ENCODE results near the gene GSTA1.
"Not testable (repeated sequence)": the region's sequence is repeated elsewhere in the genome, so short reads cannot be mapped to it uniquely, and the experiment has no call there.

The GSTA1 gene

DNA sequence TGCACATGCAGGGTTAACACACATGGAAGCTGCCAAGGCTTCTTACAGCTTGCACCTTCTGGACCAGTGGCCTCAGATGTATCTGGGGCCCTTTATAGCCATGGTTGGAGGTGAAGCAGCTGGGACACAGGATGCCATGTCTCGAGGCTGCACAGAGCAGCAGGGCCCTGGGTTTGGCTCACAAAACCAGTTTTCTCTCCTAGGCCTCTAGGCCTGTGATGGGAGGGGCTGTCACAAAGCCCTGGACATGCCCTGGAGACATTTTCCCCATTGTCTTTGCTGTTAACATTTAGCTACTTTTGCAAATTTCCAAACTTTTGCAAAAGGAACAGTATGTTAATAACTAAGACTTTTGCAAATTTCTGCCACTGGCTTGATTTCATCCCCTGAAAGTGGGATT, 18.2 kb upstream of the GSTA1 start:
- no peaks in the 10 kb centered on the region for H3K4me1 Mint-ChIP-seq (ENCODE audit: low read depth)
- no peak overlapping the region for H3K27ac Mint-ChIP-seq
- H3K4me3 Mint-ChIP-seq = no peak overlapping the region
- peaks cover 5% of the 10 kb centered on the region for H3K9me3 Mint-ChIP-seq (ENCODE audit: low read depth)
- no peaks in the 10 kb centered on the region for H3K36me3 Mint-ChIP-seq
- H3K27me3 Mint-ChIP-seq = peaks cover 2% of the 10 kb centered on the region

DNA sequence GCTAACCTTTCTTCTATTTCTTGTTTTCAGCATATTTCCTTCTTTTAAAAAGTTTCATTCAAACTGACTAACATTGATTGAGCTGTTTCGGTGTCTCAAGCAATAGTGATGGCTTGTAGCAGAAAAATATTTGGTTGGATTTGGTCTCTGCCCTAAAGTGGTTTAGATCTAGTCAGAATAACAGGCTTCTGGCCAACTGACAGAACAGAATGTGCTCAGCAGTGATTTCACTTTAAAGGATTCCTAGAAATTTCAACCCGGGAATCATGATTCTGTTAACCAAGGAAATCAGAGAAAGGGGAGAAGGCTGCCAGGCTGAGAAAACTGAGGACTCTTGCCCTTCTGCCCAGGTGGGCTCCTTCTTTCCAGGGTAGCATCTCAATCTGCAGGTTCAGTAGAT, 16.6 kb upstream of the GSTA1 start:
- Mint-ChIP-seq H3K27me3 (peaks cover 2% of the 10 kb centered on the region), H3K9me3 (ENCODE audit: low read depth) (peaks cover 5% of the 10 kb centered on the region), H3K4me3 (no peak overlapping the region), H3K27ac (no peak overlapping the region), H3K36me3 (no peaks in the 10 kb centered on the region), H3K4me1 (ENCODE audit: low read depth) (no peaks in the 10 kb centered on the region)

DNA sequence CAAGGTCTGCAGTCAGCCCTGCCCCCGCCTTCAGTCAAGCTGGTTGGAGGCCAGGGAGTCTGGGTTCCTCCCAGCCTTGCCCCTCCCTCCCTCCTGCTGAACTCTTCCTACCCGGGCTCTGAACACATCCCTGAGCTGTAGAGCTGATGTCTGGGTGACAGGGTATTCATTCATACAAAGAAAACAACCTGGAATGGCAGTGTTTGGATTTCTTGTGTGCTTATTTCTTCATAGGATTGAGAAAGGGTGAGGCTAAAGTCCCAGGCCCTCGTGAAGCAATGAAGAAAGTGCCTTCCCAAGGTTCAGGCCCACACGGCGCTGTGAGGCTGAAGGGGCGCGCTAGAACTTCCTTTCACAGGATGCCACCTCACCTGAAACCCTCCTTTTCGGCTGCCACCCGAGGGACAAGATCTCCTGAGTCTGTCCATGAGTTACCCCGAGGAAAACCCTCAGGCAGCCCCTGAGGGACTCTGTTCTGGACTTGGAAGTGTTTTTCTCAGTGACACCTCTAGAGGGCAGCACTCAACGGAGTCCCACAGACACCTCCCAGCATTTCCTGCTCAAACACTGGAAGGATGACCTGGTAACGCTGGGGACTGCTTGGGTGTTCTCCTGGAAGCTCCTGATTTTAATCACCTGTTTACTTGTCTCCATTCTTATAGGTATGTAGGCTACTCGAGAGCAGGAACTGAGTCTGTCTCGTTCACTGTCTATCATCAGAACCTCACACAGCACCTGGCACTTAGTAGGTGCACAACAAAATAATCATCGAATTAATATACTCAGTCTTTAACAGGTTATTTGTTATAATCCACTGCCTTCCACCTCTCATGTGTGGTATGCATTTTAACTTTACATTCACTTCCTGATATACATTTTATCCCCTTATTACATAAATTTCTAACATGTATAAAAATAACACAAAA, 11.8 kb upstream of the GSTA1 start:
- no peaks in the 10 kb centered on the region for H3K9me3 Mint-ChIP-seq (ENCODE audit: low read depth)
- H3K27me3 Mint-ChIP-seq = peaks cover 4% of the 10 kb centered on the region
- no peak overlapping the region for H3K27ac Mint-ChIP-seq
- H3K36me3 Mint-ChIP-seq = no peaks in the 10 kb centered on the region
- H3K4me1 Mint-ChIP-seq (ENCODE audit: low read depth) = no peaks in the 10 kb centered on the region
- no peak overlapping the region for H3K4me3 Mint-ChIP-seq

DNA sequence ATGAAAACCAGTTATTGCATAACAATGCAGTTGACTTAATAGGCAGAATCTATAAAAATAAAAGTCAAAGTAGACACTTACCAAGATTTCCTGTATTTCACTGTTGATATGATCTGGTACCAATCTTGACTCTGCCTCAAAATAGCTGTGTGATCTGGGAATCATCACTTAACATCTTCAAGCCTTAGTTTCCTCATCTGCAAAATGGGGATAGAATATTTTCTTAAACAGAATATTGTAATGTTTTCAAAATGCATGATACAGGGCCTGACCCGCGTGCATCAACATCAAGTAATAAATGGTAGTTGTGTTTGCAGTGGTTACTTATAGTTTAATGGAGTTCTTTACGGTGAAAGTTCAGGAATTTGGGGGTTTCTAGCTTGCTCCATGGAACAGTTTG, 10.9 kb upstream of the GSTA1 start:
- not testable (repeated sequence) for H3K9me3 Mint-ChIP-seq (ENCODE audit: low read depth); H3K27ac Mint-ChIP-seq; H3K36me3 Mint-ChIP-seq; H3K4me1 Mint-ChIP-seq (ENCODE audit: low read depth); H3K4me3 Mint-ChIP-seq; H3K27me3 Mint-ChIP-seq

DNA sequence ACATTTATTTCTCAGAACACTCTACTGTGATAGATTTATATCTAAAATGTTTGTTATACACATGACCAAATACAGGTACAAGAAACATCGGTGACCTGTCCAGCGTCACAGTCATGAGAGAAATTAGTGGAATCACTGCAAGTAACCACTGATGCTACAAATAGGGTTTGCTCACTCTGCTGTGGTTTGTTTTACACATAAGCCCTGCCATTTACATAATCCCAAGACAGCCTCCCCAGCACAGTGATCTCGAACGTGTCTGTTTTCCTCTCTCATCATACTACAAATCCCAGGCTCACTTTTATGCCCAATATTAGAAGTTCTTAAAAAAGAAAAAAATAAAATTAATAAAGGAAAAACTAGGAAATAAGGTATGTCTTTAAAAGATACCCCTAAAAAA, 6.2 kb upstream of the GSTA1 start:
- not testable (repeated sequence) for H3K9me3 Mint-ChIP-seq (ENCODE audit: low read depth); H3K4me1 Mint-ChIP-seq (ENCODE audit: low read depth); H3K27me3 Mint-ChIP-seq; H3K4me3 Mint-ChIP-seq; H3K36me3 Mint-ChIP-seq; H3K27ac Mint-ChIP-seq

DNA sequence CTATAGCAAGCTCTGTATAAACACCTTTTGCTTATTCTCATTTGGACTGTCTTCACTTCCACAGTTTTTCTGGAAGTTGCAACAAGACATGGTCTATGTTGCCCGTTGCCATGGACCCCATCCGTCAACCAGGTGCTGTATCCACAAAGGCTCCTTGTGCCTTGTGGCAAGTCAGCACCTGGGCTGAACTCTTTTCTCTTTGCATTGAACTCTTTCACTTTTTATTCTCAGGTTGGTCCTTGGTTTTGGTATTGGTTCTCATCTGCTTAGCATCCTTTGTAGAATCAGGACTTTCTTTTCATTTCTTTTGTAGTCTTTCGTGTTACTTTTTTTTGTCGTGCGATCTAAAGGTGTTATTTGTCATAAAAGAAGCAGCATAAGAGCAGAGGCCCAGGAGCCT, 5.0 kb upstream of the GSTA1 start:
- Mint-ChIP-seq H3K27ac (no peak overlapping the region), H3K4me1 (ENCODE audit: low read depth) (no peaks in the 10 kb centered on the region), H3K36me3 (no peaks in the 10 kb centered on the region), H3K4me3 (no peak overlapping the region), H3K27me3 (peaks cover 7% of the 10 kb centered on the region), H3K9me3 (ENCODE audit: low read depth) (no peaks in the 10 kb centered on the region)

DNA sequence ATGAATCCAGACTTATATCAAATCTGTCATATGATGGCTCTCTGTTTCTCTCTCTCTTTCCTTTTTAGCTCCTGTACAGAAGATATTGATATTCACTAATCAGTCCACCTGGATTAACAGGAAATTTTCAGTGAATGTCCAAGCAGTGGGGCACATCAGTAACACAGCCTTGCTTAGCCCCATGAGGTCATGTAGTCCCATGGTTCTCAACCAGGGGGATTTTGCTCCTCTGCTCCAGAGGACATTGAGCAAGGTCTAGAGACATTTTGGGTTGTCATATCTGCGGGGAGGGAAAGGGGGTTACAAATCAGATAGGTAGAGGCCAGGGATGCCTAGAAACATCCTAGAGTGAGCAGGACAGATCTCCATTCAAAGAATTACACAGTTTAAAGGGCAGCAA, 810 bp downstream of the GSTA1 start:
- no peaks in the 10 kb centered on the region for H3K4me1 Mint-ChIP-seq (ENCODE audit: low read depth)
- no peak overlapping the region for H3K4me3 Mint-ChIP-seq
- H3K36me3 Mint-ChIP-seq = no peaks in the 10 kb centered on the region
- no peak overlapping the region for H3K27ac Mint-ChIP-seq
- H3K9me3 Mint-ChIP-seq (ENCODE audit: low read depth) = no peaks in the 10 kb centered on the region
- peaks cover 7% of the 10 kb centered on the region for H3K27me3 Mint-ChIP-seq

DNA sequence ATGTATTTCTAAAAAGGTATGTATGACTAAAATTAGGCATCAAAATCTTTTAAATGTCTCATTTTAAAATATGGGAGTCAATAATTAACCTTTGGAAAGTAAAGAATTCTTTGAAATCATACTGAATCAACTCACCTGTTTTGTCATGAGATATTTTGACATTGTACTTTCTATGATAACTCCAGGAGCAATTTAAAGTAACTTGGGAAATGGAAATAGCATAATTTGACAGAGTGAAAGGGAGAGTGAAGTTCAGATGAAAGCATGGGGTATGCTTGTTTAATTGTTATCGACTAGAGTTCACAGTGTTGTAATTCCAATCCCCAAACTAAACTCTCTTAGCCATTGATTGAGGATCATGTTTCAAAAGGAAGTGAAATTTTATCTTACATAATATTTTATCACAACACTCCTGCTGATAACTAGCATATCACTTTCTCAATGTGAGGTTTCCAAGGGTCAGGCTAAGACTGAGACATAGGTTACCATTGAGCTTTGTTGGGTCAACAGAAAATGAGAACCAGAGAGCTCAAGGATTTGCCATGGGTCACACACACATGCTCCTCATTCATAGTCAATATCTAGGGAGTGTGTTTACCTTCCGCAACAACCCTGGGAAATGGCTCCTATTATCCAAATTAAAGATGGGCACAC, 2.3 kb downstream of the GSTA1 start:
- H3K9me3 Mint-ChIP-seq (ENCODE audit: low read depth) = no peaks in the 10 kb centered on the region
- H3K27me3 Mint-ChIP-seq = peaks cover 10% of the 10 kb centered on the region
- no peaks in the 10 kb centered on the region for H3K4me1 Mint-ChIP-seq (ENCODE audit: low read depth)
- no peak overlapping the region for H3K27ac Mint-ChIP-seq
- no peak overlapping the region for H3K4me3 Mint-ChIP-seq
- no peaks in the 10 kb centered on the region for H3K36me3 Mint-ChIP-seq

DNA sequence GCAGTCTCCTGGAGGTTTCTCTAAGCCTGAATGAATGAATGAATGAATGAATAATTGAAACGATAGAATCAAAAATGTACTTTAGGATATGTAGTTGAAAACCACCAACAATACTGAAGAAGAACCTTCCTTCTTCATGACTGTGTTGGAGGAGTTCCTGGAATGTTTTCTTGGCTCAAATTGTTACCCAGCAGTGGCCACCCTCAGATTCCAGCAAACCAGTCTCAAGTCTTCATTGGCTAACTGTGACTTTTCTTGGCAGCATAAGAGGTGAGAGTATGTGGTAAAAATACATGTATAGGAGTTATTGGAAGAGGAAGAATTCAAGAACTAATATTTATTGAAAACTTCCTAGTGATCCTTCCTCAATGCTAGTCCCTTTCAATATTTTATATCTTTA, 4.3 kb downstream of the GSTA1 start:
- not testable (repeated sequence) for H3K4me3 Mint-ChIP-seq; H3K27ac Mint-ChIP-seq; H3K9me3 Mint-ChIP-seq (ENCODE audit: low read depth); H3K4me1 Mint-ChIP-seq (ENCODE audit: low read depth); H3K36me3 Mint-ChIP-seq
- peaks cover 11% of the 10 kb centered on the region for H3K27me3 Mint-ChIP-seq

DNA sequence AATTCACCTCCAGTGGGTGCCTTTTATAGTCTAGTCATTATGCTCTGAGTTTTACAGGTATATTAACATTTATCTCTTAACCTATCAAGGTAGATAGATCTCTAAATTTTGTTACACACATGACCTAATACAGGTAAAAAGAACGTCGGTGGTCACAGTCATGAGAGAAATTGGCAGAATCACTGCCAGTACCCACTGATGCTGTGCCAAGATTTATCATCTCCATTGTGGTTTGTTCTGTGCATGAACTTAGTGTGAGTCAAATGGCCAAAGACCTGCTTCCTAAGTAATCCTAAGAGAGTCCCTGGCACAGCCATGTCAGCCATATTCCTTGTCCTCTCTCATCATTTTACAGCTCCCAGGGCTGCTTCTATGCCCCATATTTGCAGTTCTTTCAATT, 9.2 kb downstream of the GSTA1 start:
- H3K9me3 Mint-ChIP-seq (ENCODE audit: low read depth); H3K27me3 Mint-ChIP-seq; H3K27ac Mint-ChIP-seq; H3K4me1 Mint-ChIP-seq (ENCODE audit: low read depth); H3K4me3 Mint-ChIP-seq; H3K36me3 Mint-ChIP-seq: not testable (repeated sequence)

DNA sequence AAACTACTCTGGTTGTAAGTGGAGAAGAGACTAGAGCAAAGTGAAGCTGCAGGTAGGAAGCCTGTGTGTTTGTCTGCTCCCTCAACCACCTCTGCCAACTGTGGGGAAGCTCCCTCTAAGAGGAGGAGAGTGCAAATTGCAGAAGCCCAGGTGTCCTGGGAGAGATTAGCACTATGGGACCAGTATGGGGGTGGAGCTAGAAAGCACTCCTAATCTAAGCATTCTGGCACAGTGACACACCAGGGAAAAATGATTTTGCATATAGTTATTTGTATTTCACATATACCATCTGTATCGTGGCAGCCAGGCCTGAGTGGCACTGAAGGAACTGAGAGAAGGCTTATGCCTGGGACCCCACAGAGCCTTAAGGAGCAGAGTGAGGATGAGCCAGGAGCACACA, 12.8 kb downstream of the GSTA1 start:
- Mint-ChIP-seq H3K27me3 (peaks cover 2% of the 10 kb centered on the region), H3K27ac (no peak overlapping the region), H3K9me3 (ENCODE audit: low read depth) (no peaks in the 10 kb centered on the region), H3K4me3 (no peak overlapping the region), H3K4me1 (ENCODE audit: low read depth) (no peaks in the 10 kb centered on the region), H3K36me3 (no peaks in the 10 kb centered on the region)

DNA sequence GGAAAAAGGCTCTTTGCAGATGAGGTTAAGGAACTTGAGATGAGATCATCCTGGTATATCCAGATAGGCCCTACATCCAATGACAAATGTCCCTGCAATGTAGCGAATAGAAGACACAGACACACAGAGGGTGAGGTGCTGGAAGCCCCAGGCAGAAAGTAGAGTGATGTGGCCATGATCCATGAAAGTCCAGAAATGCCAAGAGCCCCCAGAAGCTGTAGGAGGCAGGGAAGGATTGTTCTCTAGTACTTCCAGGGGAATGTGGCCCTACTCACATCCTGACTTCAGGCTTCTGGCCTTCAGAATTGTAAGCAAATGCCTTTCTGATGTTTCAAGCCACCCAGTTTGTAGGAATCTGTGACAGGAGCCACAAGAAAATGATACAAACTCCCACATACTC, 14.0 kb downstream of the GSTA1 start:
- H3K9me3 Mint-ChIP-seq (ENCODE audit: low read depth); H3K27ac Mint-ChIP-seq; H3K27me3 Mint-ChIP-seq; H3K4me1 Mint-ChIP-seq (ENCODE audit: low read depth); H3K4me3 Mint-ChIP-seq; H3K36me3 Mint-ChIP-seq: not testable (repeated sequence)

DNA sequence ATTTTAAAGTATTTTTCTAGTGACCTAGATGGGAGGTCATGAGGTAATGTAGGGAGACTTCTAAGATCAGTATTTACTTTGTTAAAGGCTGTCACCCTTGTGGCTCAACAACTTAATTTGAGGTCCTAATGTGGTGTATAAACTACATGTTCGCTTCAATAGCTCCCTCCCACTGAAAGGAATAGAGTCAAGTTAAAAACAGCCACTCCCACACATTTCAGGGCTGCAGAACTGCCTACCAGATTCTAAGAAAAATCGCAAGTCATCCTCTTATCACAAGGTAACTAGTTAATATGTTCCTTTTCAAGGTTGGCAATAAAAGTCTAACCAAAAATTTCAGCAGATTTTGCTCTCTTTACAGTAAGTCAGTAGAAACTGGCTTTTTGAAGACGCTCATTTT, 15.1 kb downstream of the GSTA1 start:
- Mint-ChIP-seq H3K4me3 (no peak overlapping the region), H3K9me3 (ENCODE audit: low read depth) (no peaks in the 10 kb centered on the region), H3K4me1 (ENCODE audit: low read depth) (no peaks in the 10 kb centered on the region), H3K27ac (no peak overlapping the region), H3K27me3 (no peaks in the 10 kb centered on the region), H3K36me3 (no peaks in the 10 kb centered on the region)

DNA sequence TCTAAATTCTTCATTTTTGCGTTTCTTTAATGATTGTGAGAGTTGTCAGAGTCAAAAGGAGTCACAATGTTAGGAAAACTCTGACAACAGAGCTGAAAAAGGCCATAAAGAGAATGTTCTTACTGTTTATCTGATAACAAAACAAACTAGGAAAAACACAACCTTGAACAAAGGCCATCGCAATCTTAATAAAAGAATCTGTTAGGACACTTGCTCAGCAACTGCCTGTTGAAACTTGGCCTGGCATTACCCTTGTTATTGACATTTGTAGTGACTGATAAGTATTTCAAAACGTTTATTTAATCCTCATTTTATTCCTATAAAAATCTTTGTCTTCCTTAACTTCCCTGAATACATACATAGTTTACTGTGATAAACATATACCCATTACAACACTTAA, 15.7 kb downstream of the GSTA1 start:
- no peaks in the 10 kb centered on the region for H3K9me3 Mint-ChIP-seq (ENCODE audit: low read depth)
- no peak overlapping the region for H3K27ac Mint-ChIP-seq
- H3K4me1 Mint-ChIP-seq (ENCODE audit: low read depth) = no peaks in the 10 kb centered on the region
- no peaks in the 10 kb centered on the region for H3K36me3 Mint-ChIP-seq
- no peak overlapping the region for H3K4me3 Mint-ChIP-seq
- H3K27me3 Mint-ChIP-seq = no peaks in the 10 kb centered on the region

DNA sequence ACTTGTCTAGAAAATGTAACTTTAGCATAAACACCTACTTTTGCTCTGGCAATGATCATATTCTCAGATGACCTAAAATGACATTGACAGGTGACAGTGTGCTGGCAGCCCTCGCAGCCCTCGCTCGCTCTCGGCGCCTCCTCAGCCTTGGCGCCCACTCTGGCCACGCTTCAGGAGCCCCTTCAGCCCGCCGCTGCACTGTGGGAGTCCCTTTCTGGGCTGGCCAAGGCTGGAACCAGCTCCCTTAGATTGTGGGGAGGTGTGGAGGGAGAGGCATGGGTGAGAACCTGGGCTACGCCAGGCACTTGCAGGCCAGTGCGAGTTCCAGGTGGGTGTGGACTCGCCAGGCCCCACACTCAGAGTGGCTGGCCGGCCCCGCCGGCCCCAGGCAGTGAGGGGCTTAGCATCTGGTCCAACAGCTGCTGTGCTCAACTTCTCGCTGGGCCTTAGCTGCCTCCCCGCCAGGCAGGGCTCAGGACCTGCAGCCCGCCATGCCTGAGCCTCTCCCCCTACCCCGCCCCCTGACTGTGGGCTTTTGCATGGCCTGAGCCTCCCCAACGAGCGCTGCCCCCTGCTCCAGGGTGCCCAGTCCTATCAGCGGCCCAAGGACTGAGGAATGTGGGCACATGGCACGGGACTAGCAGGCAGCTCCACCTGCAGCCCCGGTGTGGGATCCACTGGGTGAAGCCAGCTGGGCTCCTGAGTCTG, 17.2 kb downstream of the GSTA1 start:
- Mint-ChIP-seq H3K27ac (no peak overlapping the region), H3K27me3 (peaks cover 3% of the 10 kb centered on the region), H3K9me3 (ENCODE audit: low read depth) (no peaks in the 10 kb centered on the region), H3K4me1 (ENCODE audit: low read depth) (no peaks in the 10 kb centered on the region), H3K4me3 (no peak overlapping the region), H3K36me3 (no peaks in the 10 kb centered on the region)
